GM12878 (cell line): ENCODE data around the gene SH3D19. TPM values are rescaled to one million over a fixed set of nuclear protein-coding genes. Genes with fewer than 3 reads are reported as not detected.

Experiments used
- ATAC-seq: fragments of 200-7000 bp; cut with Tn5 transposase; 3 replicates; pipeline ENCODE4 v1.9.1; 2020; ENCODE audit warnings: mild to moderate bottlenecking, moderate library complexity
- BruUV-seq: library from RNA; stranded (reverse); fragments of 400-500 nt; replicated peaks from 2 replicates; lab custom pipeline; 2021; lab: Mats Ljungman, UMichigan
- CTCF ChIA-PET: fragments of 300-600 bp; sonication (Branson Sonifier 250); formaldehyde crosslinking; extraction: SDS; loops from one replicate; lab custom pipeline; 2021; ENCODE audit warnings: inconsistent platforms; lab: Yijun Ruan, JAX
- POLR2A ChIA-PET: fragments of 350-600 bp; formaldehyde crosslinking; extraction: SDS; loops from one replicate; lab custom pipeline; 2021; ENCODE audit warnings: inconsistent platforms; lab: Charles Lee
- RAD21 ChIA-PET: fragments of 300-600 bp; sonication (Branson Sonifier 250); formaldehyde crosslinking; loops from one replicate; lab custom pipeline; 2023; ENCODE audit warnings: antibody characterized with exemption; ENCODE audit not compliant: unreplicated experiment; lab: Charles Lee
- SMC1A ChIA-PET: fragments of 300-600 bp; sonication (Branson Sonifier 250); formaldehyde crosslinking; loops from one replicate; lab custom pipeline; 2023; ENCODE audit not compliant: unreplicated experiment, uncharacterized antibody; lab: Charles Lee
- DNase-seq: peaks from one replicate; pipeline ENCODE4 v3.0.0-alpha.2; 2011; ENCODE audit warnings: low read depth, low spot score
- FAIRE-seq: peaks from 3 replicates; lab custom pipeline; 2011; peaks lifted over from hg19 to GRCh38; lab: Jason Lieb, UNC
- H2AFZ ChIP-seq: 2 replicates; pipeline ENCODE4 v1.6.0; 2011; ENCODE audit warnings: low read depth, low read length, control low read depth; ENCODE audit not compliant: control insufficient read depth
- H3K27ac ChIP-seq: 2 replicates; pipeline ENCODE4 v1.5.1; 2011; ENCODE audit warnings: control low read depth; ENCODE audit not compliant: control insufficient read depth, insufficient read depth
- H3K27me3 ChIP-seq, 2 experiments: replicated peaks in 1 of 2; 2 replicates each; pipeline versions ENCODE4 v1.6.0 to v1.6.1; 2011; ENCODE audit warnings: low read length in 1 of 2; ENCODE audit not compliant: control insufficient read depth in 2 of 2, insufficient read depth in 2 of 2
- H3K36me3 ChIP-seq, 2 experiments: 2 replicates each; pipeline ENCODE4 v1.5.1; 2011; ENCODE audit warnings: low read length in 1 of 2; ENCODE audit not compliant: control insufficient read depth in 2 of 2, insufficient read depth in 2 of 2
- H3K4me1 ChIP-seq: 2 replicates; pipeline ENCODE4 v1.6.1; 2011; ENCODE audit warnings: mild to moderate bottlenecking, low read length, moderate library complexity, mixed read lengths; ENCODE audit not compliant: control insufficient read depth, insufficient read depth
- H3K4me2 ChIP-seq: 2 replicates; pipeline ENCODE4 v1.6.0; 2011; ENCODE audit warnings: control low read depth; ENCODE audit not compliant: control insufficient read depth, insufficient read depth
- H3K4me3 ChIP-seq: fragments of 200-600 bp; sonication (generic); 2 replicates; pipeline ENCODE4 v1.5.1; 2016
- H3K79me2 ChIP-seq: 2 replicates; pipeline ENCODE4 v1.6.0; 2011; ENCODE audit warnings: low read length; ENCODE audit not compliant: control insufficient read depth, insufficient read depth
- H3K9ac ChIP-seq: 2 replicates; pipeline ENCODE4 v1.8.0; 2011; ENCODE audit warnings: low read length, control low read depth, mixed read lengths; ENCODE audit not compliant: control insufficient read depth, insufficient read depth
- H3K9me3 ChIP-seq: replicated peaks from 3 replicates; pipeline ENCODE4 v1.5.1; 2011; ENCODE audit warnings: mild to moderate bottlenecking, low read length; ENCODE audit not compliant: control insufficient read depth, insufficient read depth
- H4K20me1 ChIP-seq: 2 replicates; pipeline ENCODE4 v1.6.0; 2011; ENCODE audit not compliant: control insufficient read depth, insufficient read depth
- CBX3 ChIP-seq: fragments of 200-600 bp; sonication (generic); IDR thresholded peaks from 2 replicates; pipeline ENCODE4 v1.6.1; 2016; ENCODE audit warnings: low read depth, borderline replicate concordance
- CEBPB ChIP-seq, 2 experiments: fragments of 150-350 bp in 1 of 2; IDR thresholded peaks; 2 replicates each; pipeline ENCODE4 v1.6.1; 2012 to 2014; ENCODE audit warnings: low read depth in 2 of 2, low read length in 2 of 2, borderline replicate concordance in 1 of 2, inconsistent platforms in 1 of 2
- IKZF1 ChIP-seq: fragments of 450-650 bp; conservative IDR thresholded peaks from 2 replicates; pipeline ENCODE4 v1.6.1; 2017; ENCODE audit warnings: antibody characterized with exemption, mild to moderate bottlenecking
- POU2F2 ChIP-seq: IDR thresholded peaks from 3 replicates; pipeline ENCODE4 v1.6.1; 2011; ENCODE audit warnings: low read depth, mild to moderate bottlenecking, low read length, borderline replicate concordance
- RUNX3 ChIP-seq: IDR thresholded peaks from 2 replicates; pipeline ENCODE4 v1.6.1; 2012; ENCODE audit warnings: low read length, inconsistent platforms
- SUPT20H ChIP-seq: IDR thresholded peaks from 2 replicates; pipeline ENCODE4 v1.6.1; 2011; ENCODE audit warnings: low read depth, mild to moderate bottlenecking, low read length, moderate library complexity, borderline replicate concordance; ENCODE audit not compliant: control insufficient read depth
- WGBS: methylation state at CpG from one replicate; pipeline ENCODE4 v1.1.6; 2016; ENCODE audit warnings: low lambda C conversion rate; ENCODE audit not compliant: insufficient replicate concordance, insufficient coverage; ENCODE audit errors: missing lambda C conversion rate; 5-methylcytosine and 5-hydroxymethylcytosine counted together
- in situ Hi-C: fragments of 300-500 bp; cut with MboI; formaldehyde crosslinking; loops from 9 replicates; pipeline ENCODE4 v1.14.3; 2018; ENCODE audit warnings: mixed read lengths
- intact Hi-C: fragments of 100-400 bp; cut with micrococcal nuclease; formaldehyde crosslinking; loops from one replicate; pipeline ENCODE4 v1.14.2; 2022; ENCODE audit not compliant: unreplicated experiment
- polyA plus RNA-seq, 11 experiments: library from polyadenylated mRNA; depleted of rRNA in 4 of 11; unstranded in 6 of 11; stranded (reverse) in 5 of 11; fragments of >200 nt; fragmentation: Nextera tagmentation in 4 of 11; fragmentation: Illumina TruSeq in 1 of 11; extraction: Ambion mirVana in 4 of 11; extraction: Trizol in 1 of 11; gene quantifications; 1 replicate in 1 of 11; 2 replicates in 10 of 11; pipeline versions ENCODE4 v1.2.1 to v1.2.3, GENCODE V29; 2011 to 2016; ENCODE audit warnings: inconsistent platforms in 2 of 11, missing spikeins in 2 of 11, low read depth in 1 of 11
- total RNA-seq, 4 experiments: library from RNA; depleted of rRNA in 3 of 4; stranded (reverse); fragments of >200 nt in 3 of 4; fragmentation: Illumina TruSeq in 1 of 4; extraction: Trizol in 1 of 4; gene quantifications; 2 replicates each; pipeline versions ENCODE4 v1.2.1 to v1.2.3, GENCODE V29; 2013 to 2021
- TF ChIP-seq, protein P1 (sequence below): fragments of 450-650 bp; IDR thresholded peaks from 2 replicates; pipeline ENCODE4 v1.6.1; 2014; ENCODE audit warnings: mild to moderate bottlenecking
- TF ChIP-seq, protein P2 (sequence below): IDR thresholded peaks from 2 replicates; pipeline ENCODE4 v1.6.1; 2012; ENCODE audit warnings: low read depth, low read length, improper control_type of control experiment

Gene SH3D19
- total and polyA plus RNA-seq, 10 of the 15 experiments (the other 5 are each of a cell fraction or from before 2014, with no cell fraction given): 0.03 to 6.9 (median 0.33) TPM; not detected in 3

DNA sequence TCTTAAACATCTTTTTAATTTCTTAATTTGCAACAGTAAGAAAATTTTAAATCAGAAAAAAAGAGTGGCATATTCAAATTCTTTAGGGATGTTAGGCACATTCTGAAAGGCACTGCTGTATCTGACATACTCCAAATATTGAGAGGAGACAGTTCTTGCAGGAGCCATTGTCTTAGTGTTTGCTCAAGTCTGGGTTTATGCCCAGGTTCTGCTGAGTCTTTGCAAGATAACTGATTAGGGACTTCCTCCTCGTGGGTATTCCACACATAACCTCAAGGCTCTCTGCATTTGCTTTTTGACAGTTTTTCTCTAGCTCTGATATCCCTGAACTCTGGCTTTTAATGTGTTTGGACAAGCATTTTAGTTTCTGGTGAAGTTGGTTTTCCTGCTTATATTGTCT is 173.4 kb downstream of the SH3D19 start:
- CTCF ChIA-PET: no interaction called here
- SMC1A ChIA-PET: interaction anchor here (1.3 kb wide), 1 partner anchor 15 kb away, joined by 4 read pairs; no protein-coding TSS in a partner anchor
- no peak for DNase-seq
- no peak overlapping the region for H3K4me3 ChIP-seq
- H3K79me2 ChIP-seq: no peaks in the 10 kb centered on the region
- in situ Hi-C loops: no loop called here
- FAIRE-seq: no peak
- H4K20me1 ChIP-seq: no peaks in the 10 kb centered on the region
- no TSS peak for BruUV-seq
- TF ChIP-seq SUPT20H (no peak), CEBPB (IDR thresholded peaks at IDR 0.05; ENCODE audit: borderline replicate concordance in 1 of 2, low read depth in 2 of 2, low read length in 2 of 2) (no peak), IKZF1 (no peak), RUNX3 (no peak), POU2F2 (no peak), CBX3 (no peak)
- TF ChIP-seq, protein P1, sequence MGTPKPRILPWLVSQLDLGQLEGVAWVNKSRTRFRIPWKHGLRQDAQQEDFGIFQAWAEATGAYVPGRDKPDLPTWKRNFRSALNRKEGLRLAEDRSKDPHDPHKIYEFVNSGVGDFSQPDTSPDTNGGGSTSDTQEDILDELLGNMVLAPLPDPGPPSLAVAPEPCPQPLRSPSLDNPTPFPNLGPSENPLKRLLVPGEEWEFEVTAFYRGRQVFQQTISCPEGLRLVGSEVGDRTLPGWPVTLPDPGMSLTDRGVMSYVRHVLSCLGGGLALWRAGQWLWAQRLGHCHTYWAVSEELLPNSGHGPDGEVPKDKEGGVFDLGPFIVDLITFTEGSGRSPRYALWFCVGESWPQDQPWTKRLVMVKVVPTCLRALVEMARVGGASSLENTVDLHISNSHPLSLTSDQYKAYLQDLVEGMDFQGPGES: no peak
- TF ChIP-seq, protein P2, sequence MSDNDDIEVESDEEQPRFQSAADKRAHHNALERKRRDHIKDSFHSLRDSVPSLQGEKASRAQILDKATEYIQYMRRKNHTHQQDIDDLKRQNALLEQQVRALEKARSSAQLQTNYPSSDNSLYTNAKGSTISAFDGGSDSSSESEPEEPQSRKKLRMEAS: no peak
- no peak overlapping the region for H2AFZ ChIP-seq
- POLR2A ChIA-PET: interaction anchor here (0.6 kb wide), 1 partner anchor 11 kb away, joined by 3 read pairs; no protein-coding TSS in a partner anchor
- no peak overlapping the region for H3K27ac ChIP-seq
- ATAC-seq: no peak
- WGBS: 0% methylated on average over 1 of the region's 1 CpG
- H3K36me3 ChIP-seq: no peaks in the 10 kb centered on the region
- H3K9ac ChIP-seq: no peak overlapping the region
- H3K27me3 ChIP-seq: no peaks in the 10 kb centered on the region
- no peaks in the 10 kb centered on the region for H3K4me1 ChIP-seq
- intact Hi-C loops: no loop called here
- no peaks in the 10 kb centered on the region for H3K9me3 ChIP-seq
- RAD21 ChIA-PET: no interaction called here
- H3K4me2 ChIP-seq: no peak overlapping the region
